Ishikawa (cell line): Measurements from ENCODE around the gene EVL.

Experiments used
- CEBPB ChIP-seq: IDR thresholded peaks from 2 replicates; pipeline ENCODE4 v1.6.1; 2012
- TAF1 ChIP-seq: IDR thresholded peaks from 2 replicates; pipeline ENCODE4 v1.6.1; 2012; ENCODE audit warnings: low read depth, mild to moderate bottlenecking

DNA sequence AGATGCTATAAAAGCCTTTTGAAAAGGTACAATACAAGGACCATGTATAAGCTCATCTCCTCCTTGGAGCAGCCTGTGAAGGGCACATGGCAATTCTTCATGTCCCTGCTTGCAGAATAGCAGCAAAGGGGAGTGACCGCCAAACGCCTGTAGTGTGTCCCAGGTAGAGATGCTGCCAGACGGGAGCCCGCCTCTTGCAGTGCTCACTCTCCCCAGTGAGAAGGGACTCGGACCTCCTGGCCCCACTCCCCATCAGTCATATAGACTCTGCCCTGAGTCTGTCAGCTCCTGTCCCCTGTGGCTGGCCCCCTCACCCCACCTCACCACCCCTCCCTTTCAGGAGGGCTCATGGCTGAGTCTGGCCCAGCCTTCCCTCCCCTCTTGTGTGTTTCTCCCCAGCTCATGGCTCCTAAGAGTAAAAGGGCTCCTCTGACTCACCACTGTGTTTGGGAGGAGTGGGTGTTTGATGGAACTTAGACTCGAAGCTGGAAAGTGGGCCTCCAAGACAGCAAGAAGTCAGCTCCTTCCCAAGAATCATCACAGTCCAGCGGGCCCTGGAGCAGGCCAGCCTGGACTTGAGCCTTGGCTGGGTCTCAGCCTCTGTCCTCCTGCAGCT, 53.3 kb downstream of the EVL start:
- TF ChIP-seq CEBPB (no peak), TAF1 (no peak)
